DND-41 (cell line): ENCODE measurements around the gene DBP.

Experiments used
- CTCF ChIP-seq: IDR thresholded peaks from 2 replicates; pipeline ENCODE4 v1.5.1; 2012; ENCODE audit warnings: borderline replicate concordance, low read length, moderate library complexity, mild to moderate bottlenecking; ENCODE audit not compliant: poor library complexity, severe bottlenecking; ENCODE audit errors: extremely low read depth
- EZH2 ChIP-seq: IDR thresholded peaks from 3 replicates; pipeline ENCODE4 v1.6.1; 2012; ENCODE audit warnings: borderline replicate concordance, low read depth, mild to moderate bottlenecking, moderate library complexity, low read length, inconsistent platforms; ENCODE audit not compliant: severe bottlenecking

GRCh38 chr19:48598996-48599700 lies 38.0 kb downstream of the DBP start:
- TF ChIP-seq CTCF (no peak), EZH2 (no peak)
